ENCODE data around the gene RGCC.
A peak's percentile ranks its signal among the peaks of the same experiment; 100 is the strongest.

RGCC gene

DNA sequence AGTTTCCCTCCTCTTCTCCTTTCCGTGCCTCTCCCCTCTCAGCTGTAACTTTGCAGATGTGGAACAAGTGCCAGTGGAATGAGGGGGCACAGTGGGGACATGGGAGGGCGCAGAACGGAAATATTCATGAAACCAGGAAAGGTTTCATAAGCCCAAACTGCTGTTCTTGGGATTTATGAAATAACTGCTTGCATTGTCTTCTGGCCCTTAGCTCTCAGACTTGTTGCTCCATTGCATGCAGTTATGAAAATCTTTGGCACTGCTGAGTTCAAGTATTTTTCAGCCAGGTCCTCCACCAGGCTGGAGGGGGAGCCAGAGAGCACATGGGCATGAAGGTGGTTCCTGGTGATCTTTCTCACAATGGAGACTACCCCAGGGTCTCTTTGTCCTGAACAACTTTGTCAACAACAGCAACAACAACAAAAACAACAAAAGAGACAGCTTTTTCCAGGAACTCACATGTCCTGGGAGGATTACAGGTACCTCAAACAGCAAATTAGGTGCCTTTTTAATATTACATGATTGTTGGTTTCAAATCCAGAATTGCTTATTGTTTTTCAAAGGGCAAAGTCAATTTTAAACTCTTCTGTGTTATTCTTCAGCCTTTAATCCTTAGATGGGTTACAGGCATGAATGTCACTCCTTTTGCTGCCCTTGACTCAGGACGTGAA lies 1.5 kb downstream of the RGCC start:
- DNase-seq (ENCODE audit: low read depth in 1 of 2, low spot score in 1 of 2), result peak; percentile 26 to 51
- no peak for TF ChIP-seq JUND (IDR thresholded peaks at IDR 0.05; ENCODE audit: low read depth)
- in situ Hi-C loops (cut with HindIII; ENCODE audit: low pct_unique_long_range_greater_than_20kb, low sequenced_read_pairs), result no loop called here

DNA sequence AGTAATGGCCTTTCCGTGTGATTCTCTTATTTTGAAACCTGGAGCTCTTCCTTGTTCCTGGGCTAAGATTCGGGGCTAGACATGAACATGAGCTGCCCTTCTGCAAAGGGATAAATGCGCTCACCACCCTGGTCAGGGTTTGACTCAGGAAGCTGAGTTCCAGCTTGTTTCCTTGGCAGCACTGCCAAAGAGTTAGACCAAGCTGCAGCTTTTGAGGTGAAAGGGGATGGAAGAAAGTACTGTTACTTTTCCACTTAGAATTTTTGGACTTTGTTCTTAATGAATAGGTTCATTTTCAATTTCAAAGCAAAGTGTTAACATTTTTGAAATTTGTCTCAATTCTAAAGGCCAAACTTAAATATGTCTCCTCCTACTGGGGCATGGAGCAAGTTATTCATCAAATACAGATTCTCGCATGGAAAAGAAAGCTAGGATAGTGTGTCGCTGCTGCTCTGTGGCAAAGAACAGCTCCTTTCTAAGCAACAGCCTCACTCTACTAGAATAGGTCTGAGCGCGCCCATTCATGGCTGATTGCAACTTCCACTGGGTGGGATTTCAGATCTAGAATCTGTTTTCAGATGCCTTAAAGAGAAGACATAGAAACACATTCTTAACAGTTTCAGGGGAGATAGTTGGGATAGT lies 2.2 kb downstream of the RGCC start:
- in situ Hi-C loops (cut with HindIII; ENCODE audit: low pct_unique_long_range_greater_than_20kb, low sequenced_read_pairs), result no loop called here
- TF ChIP-seq JUND (IDR thresholded peaks at IDR 0.05; ENCODE audit: low read depth), result no peak
- DNase-seq (ENCODE audit: low read depth in 1 of 2, low spot score in 1 of 2), result no peak

DNA sequence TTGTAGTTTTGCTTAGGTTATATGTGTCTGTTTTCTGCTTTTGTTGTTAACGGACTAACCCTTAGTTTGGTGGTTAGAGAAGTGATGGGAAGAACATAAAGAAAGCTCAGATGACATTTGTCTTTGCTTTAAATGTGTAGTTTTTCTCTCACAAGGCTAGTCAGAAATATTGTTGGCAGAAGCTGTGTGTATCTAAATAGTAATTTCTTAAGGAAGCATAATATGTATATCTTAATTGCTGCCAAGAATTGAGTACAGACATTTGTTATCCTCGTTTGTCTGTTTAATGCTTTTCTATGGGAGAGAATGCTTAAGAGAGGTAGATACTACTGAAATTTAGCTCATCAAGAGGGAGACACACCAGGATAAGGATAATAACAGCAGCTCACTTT lies 2.7 kb downstream of the RGCC start:
- in situ Hi-C loops (cut with HindIII; ENCODE audit: low pct_unique_long_range_greater_than_20kb, low sequenced_read_pairs), result no loop called here
- no peak for TF ChIP-seq JUND (IDR thresholded peaks at IDR 0.05; ENCODE audit: low read depth)

DNA sequence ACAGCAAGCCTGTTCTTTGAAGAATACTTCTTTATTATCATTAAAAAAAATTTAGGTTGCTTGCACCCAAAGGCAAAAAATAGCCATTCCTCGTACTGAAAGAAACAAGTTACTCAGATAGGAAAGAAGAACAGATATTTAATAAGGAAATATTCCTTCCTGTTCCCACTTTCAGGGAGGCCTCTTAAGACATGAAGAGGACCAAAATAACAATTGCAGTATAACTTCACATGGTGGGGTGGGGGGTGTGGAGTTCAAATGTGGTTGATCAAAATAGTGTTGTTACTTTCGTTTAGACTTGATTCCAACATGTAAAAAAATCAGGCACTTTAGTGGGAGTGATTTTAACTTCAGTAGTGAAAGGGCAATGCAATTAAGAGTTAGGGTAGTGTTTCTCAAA lies 3.6 kb downstream of the RGCC start:
- no peak for TF ChIP-seq JUND (IDR thresholded peaks at IDR 0.05; ENCODE audit: low read depth)
- in situ Hi-C loops (cut with HindIII; ENCODE audit: low pct_unique_long_range_greater_than_20kb, low sequenced_read_pairs), result no loop called here
- no peak for DNase-seq (ENCODE audit: low read depth in 1 of 2, low spot score in 1 of 2)

More for the DNA sequence above, 2.7 kb downstream of the RGCC start:
- no peak for DNase-seq (ENCODE audit: low read depth in 1 of 2, low spot score in 1 of 2)

DNA sequence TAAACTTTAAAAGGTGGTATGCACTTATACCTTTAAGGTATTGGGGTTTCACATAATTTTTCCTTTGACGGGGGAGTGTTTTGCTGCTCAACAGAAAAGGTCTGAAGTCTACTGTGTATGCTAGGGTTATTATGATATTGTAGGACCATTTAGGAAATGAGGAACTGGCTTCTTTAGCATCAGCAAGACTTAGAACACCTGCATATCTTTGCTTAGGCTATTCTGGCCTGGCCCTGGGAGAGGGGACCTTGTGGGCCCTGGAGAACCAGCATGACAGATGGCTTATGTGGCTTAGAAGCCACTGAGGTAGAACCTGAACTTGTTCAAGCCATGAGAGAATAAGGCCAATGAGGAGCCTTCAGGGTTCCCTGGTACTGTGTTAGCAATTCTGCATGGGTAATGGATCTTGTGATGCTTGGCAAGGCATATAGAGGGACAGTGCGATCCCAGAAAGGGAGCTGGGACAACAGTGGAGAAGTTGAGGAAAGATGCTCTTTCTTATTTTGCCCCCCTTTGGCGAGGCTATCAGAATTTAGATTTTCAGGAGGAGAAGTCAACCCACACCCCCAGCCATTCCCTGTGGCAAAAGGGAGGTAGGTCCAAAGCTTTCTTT lies 4.3 kb downstream of the RGCC start:
- no peak for TF ChIP-seq JUND (IDR thresholded peaks at IDR 0.05; ENCODE audit: low read depth)
- no peak for DNase-seq (ENCODE audit: low read depth in 1 of 2, low spot score in 1 of 2)
- in situ Hi-C loops (cut with HindIII; ENCODE audit: low pct_unique_long_range_greater_than_20kb, low sequenced_read_pairs), result no loop called here

DNA sequence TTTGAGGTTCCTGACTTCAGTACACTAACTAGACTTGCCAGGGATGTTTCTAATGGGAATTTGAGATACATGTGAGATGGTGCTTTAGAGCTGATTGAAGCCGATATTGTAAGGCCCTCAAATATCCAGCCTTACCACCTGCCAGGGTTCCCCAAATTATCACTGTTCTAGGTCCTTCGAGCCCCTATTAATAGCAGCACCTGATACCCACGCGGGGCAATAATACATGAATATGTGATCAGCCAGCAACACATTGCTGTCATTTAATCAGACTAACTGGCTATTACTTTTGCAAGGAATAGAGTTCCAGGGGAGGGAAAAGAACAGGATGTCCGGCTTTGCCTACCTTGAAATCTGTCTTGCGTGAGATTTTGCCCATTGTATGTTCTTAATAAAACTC lies 5.1 kb downstream of the RGCC start:
- no peak for TF ChIP-seq JUND (IDR thresholded peaks at IDR 0.05; ENCODE audit: low read depth)
- in situ Hi-C loops (cut with HindIII; ENCODE audit: low pct_unique_long_range_greater_than_20kb, low sequenced_read_pairs), result no loop called here

DNA sequence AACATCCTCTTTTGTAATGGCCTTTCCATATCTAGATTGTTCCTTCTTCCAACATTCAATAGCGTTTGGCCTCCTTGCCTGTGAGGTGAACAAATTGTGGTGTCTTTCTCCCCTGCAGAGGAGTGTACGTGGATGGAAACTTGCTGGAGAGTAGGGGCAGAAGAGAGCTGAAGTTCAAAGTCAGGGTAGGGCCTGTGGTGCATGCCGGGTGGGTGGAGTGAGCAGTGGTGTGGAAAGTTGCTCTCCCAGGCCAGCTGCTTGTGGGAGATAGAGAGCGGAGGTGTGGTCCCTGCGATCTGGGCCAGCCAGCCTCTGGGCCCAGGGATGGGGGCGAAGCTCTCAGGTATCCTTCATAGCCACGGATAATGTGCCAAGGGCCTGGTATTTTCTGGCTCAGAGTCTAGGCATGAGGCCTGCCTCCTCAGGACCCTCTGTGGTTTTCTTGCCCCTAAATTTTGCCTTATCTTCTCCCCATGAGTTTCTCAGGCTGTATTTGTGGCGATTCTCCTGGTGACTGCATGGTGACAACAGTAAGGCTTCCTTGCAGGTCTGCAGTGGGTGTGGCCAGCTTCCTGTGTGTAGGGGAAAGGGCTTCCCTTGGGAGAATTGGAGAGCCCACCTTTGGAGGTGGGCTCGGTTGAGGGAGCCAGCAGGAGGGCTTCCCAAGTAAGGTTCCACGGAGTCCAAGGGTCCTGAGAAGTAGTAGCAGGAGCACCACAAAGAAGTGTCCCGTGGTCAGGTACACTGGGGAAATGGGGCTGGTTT lies 6.7 kb downstream of the RGCC start:
- in situ Hi-C loops (cut with HindIII; ENCODE audit: low pct_unique_long_range_greater_than_20kb, low sequenced_read_pairs), result no loop called here
- no peak for DNase-seq (ENCODE audit: low read depth in 1 of 2, low spot score in 1 of 2)
- no peak for TF ChIP-seq JUND (IDR thresholded peaks at IDR 0.05; ENCODE audit: low read depth)

More for the DNA sequence above, 5.1 kb downstream of the RGCC start:
- DNase-seq (ENCODE audit: low read depth in 1 of 2, low spot score in 1 of 2), result no peak

DNA sequence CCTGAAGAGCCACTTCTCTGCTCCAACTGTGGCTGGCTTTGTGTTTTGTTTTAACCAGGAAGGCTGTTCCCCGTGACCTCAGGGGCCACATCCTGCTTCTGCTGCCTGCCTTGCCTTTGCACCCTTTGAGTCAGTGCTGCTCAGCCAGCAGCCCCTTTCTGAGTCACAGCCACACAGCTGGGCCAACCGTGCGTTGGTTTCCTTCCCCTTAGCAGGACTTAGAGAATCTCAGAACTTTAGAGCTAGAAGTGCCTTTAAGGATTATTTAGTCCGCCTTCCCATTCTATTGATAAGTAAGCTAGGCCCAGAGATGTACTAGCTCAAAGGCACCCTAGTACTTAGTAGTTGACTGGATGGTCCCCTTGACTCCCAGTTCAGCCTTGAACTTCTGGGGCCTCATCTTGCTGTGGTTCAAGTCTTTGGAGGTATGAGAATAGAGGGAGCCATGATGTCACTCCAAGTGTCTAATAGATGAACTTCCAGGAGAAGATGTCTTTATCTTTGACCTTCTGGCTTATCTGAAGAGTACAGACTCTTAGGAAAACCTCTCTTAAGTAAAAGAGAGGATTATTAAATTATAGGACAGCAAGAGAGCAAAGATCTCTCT lies 8.0 kb downstream of the RGCC start:
- in situ Hi-C loops (cut with HindIII; ENCODE audit: low pct_unique_long_range_greater_than_20kb, low sequenced_read_pairs), result no loop called here
- TF ChIP-seq JUND (IDR thresholded peaks at IDR 0.05; ENCODE audit: low read depth), result no peak
- DNase-seq (ENCODE audit: low read depth in 1 of 2, low spot score in 1 of 2), result no peak

DNA sequence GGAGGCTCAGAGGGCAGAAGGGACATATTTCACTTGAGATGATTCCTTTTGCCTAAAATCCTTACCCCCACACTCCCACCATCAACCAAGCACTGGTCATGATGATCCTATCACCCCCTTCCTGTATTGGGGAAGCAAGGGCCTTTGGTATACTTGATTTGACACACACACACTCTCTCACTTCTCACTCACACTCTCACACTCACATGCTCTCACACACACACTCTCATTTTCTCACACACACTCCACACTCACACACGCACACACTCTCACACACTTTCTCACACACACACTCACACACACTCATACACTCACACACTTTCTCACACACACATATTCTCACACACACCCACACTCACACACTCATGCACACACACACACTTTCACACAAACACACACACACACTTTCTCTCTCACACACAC lies 8.6 kb downstream of the RGCC start:
- no peak for DNase-seq (ENCODE audit: low read depth in 1 of 2, low spot score in 1 of 2)
- no peak for TF ChIP-seq JUND (IDR thresholded peaks at IDR 0.05; ENCODE audit: low read depth)
- in situ Hi-C loops (cut with HindIII; ENCODE audit: low pct_unique_long_range_greater_than_20kb, low sequenced_read_pairs), result no loop called here

DNA sequence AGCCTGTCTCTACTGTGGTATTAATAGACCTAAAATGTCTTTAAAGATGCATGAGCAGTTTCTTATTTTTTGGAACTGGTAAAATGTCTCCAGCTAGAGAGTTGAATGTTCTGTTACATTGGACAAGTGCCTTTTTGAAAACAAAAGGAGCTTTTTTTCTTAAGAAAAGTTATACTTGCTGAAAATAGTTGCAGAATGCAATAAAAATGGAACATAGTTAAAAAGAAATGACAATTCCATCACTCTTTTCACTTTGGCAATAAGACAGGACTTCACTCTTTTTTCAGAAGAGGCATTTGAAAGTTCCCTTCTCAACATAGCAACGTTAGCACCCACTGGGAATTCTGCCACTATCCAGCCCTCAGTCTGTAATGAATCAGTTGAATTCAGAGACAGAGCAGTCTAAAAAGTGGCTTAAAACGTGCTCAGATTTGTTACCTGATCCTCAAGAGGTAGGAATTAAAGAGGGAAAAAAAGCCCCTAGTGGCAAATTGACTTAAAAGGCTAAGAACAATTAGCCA lies 10.1 kb downstream of the RGCC start:
- TF ChIP-seq JUND (IDR thresholded peaks at IDR 0.05; ENCODE audit: low read depth), result no peak
- in situ Hi-C loops (cut with HindIII; ENCODE audit: low pct_unique_long_range_greater_than_20kb, low sequenced_read_pairs), result no loop called here
- DNase-seq (ENCODE audit: low read depth in 1 of 2, low spot score in 1 of 2), result no peak

DNA sequence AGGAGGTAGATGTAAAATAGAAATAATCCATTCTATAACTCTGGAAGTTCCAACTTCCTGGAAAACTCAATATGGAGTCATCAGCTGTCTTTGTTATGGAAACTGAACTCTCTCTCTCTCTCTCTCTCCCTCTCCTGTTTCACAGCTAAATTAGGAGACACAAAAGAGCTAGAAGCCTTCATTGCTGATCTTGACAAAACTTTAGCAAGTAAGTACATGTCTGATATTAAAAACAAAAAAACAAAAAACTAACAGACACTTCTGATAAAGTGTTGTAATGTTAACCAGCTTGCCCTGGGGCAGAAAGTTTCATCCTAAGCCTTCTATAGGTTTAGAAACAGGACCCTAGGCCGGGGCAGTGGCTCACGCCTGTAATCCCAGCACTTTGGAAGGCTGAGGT lies 11.3 kb downstream of the RGCC start:
- in situ Hi-C loops (cut with HindIII; ENCODE audit: low pct_unique_long_range_greater_than_20kb, low sequenced_read_pairs), result no loop called here
- no peak for TF ChIP-seq JUND (IDR thresholded peaks at IDR 0.05; ENCODE audit: low read depth)

DNA sequence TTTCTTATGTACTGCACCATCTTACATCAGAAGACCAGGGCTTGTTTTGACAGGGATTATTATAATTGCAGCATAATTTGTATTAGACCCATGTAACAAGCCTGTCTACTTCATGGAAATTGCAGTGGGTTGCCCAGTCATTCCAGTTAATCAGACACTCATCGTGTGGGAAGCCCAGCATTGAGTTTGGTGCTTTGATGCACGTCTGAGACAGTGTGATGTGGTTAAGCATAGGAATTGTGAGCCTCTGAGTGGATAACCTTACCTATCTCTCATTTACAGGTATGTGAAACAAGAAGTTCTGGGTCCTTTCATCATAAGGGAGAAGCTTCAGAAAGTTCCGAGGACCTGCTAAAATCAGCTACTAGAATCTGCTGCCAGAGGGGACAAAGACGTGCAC lies 12.8 kb downstream of the RGCC start:
- no peak for TF ChIP-seq JUND (IDR thresholded peaks at IDR 0.05; ENCODE audit: low read depth)
- in situ Hi-C loops (cut with HindIII; ENCODE audit: low pct_unique_long_range_greater_than_20kb, low sequenced_read_pairs), result no loop called here
- no peak for DNase-seq (ENCODE audit: low read depth in 1 of 2, low spot score in 1 of 2)

More for the DNA sequence above, 11.3 kb downstream of the RGCC start:
- no peak for DNase-seq (ENCODE audit: low read depth in 1 of 2, low spot score in 1 of 2)

Measured in T47D (cell line).